ENCODE results near the gene EPHA3.

The EPHA3 gene

DNA sequence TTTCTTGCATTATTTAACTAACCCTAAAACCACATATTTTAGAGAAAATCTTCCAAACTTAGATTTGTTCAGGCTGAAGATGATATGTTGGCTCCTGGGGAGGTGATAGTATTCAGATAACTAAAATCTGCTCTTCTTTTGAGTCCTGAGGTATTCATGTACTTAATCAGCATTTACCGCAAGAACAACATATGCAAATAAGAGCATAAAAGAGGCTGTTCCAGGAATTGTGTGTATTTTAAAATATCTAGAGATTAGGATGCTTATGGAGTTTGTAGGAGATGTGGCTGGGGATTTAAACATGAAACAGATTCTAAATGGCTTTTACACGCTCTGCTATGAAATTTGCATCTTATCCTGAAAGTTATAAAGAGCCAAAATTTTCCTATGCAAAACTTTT lies 298.2 kb downstream of the EPHA3 start (continued):
- TF ChIP-seq, protein P1, sequence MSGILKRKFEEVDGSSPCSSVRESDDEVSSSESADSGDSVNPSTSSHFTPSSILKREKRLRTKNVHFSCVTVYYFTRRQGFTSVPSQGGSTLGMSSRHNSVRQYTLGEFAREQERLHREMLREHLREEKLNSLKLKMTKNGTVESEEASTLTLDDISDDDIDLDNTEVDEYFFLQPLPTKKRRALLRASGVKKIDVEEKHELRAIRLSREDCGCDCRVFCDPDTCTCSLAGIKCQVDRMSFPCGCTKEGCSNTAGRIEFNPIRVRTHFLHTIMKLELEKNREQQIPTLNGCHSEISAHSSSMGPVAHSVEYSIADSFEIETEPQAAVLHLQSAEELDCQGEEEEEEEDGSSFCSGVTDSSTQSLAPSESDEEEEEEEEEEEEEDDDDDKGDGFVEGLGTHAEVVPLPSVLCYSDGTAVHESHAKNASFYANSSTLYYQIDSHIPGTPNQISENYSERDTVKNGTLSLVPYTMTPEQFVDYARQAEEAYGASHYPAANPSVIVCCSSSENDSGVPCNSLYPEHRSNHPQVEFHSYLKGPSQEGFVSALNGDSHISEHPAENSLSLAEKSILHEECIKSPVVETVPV (CRISPR knock-in tag; IDR thresholded peaks at IDR 0.05) = no peak
- TF ChIP-seq ZNF70 (CRISPR knock-in tag; IDR thresholded peaks at IDR 0.05) = no peak

DNA sequence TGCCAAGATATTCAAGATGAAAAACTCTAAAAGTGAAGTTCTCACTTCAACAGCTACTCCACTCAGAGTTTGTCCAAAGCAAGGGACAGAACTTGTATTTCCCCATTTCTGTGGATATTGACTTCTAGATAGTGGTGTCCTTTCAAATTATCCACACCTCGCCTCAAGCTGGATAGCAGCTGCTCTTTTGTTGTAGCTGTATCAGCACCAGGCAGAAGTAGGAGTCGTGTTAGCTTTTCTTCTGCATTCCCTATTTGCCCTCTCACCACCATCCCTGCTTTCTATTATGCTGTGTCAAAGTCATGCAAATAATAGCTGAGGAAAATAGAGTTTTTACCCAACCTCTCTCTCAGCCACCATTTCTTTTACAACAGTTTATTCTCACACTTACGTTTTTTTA lies 303.8 kb downstream of the EPHA3 start:
- no peak for ATAC-seq
- TF ChIP-seq ZNF70 (CRISPR knock-in tag; IDR thresholded peaks at IDR 0.05) (no peak), GLIS3 (CRISPR knock-in tag; IDR thresholded peaks at IDR 0.05) (no peak), ZNF8 (CRISPR knock-in tag; IDR thresholded peaks at IDR 0.05) (no peak), ZNF565 (CRISPR knock-in tag; conservative IDR thresholded peaks at IDR 0.05; ENCODE audit: low read depth) (no peak), RARB (CRISPR knock-in tag; IDR thresholded peaks at IDR 0.05) (no peak), SNAI2 (CRISPR knock-in tag; IDR thresholded peaks at IDR 0.05) (no peak), TOX (CRISPR knock-in tag; IDR thresholded peaks at IDR 0.05; ENCODE audit: borderline replicate concordance) (no peak), ZC3H10 (CRISPR knock-in tag; IDR thresholded peaks at IDR 0.05) (no peak), CSDC2 (CRISPR knock-in tag; IDR thresholded peaks at IDR 0.05) (no peak), ZFP3 (CRISPR knock-in tag; IDR thresholded peaks at IDR 0.05) (no peak), ARNTL (CRISPR knock-in tag; IDR thresholded peaks at IDR 0.05; ENCODE audit: borderline replicate concordance, low read depth) (no peak), ZFP30 (CRISPR knock-in tag; IDR thresholded peaks at IDR 0.05) (no peak), ESRRG (CRISPR knock-in tag; IDR thresholded peaks at IDR 0.05) (no peak), ISL1 (CRISPR knock-in tag; IDR thresholded peaks at IDR 0.05) (no peak)
- TF ChIP-seq, protein P1 (CRISPR knock-in tag; IDR thresholded peaks at IDR 0.05) = no peak
- TF ChIP-seq, protein P2, sequence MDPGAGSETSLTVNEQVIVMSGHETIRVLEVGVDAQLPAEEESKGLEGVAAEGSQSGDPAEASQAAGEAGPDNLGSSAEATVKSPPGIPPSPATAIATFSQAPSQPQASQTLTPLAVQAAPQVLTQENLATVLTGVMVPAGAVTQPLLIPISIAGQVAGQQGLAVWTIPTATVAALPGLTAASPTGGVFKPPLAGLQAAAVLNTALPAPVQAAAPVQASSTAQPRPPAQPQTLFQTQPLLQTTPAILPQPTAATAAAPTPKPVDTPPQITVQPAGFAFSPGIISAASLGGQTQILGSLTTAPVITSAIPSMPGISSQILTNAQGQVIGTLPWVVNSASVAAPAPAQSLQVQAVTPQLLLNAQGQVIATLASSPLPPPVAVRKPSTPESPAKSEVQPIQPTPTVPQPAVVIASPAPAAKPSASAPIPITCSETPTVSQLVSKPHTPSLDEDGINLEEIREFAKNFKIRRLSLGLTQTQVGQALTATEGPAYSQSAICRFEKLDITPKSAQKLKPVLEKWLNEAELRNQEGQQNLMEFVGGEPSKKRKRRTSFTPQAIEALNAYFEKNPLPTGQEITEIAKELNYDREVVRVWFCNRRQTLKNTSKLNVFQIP (CRISPR knock-in tag; IDR thresholded peaks at IDR 0.05; ENCODE audit: borderline replicate concordance, low read depth) = no peak

DNA sequence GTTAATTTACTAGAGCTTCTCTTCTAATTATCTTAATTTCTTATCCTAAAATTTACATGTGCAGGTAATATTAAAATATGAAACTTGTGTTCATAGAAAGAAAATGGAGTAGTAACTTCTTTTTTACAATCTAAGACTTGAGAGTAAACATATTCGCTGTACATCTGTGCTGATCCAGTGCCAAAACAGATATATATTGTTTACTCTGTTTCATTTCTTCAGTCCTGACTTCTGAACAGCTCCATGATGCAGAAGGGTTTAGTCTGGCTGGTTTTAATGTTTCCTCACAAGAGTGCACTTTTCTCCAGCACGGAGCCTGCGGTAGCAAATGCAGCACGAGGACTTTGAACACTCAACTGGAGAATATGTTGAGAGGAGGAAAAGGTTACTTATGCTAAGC lies 306.8 kb downstream of the EPHA3 start:
- no peak for ATAC-seq
- TF ChIP-seq GLIS3 (CRISPR knock-in tag; IDR thresholded peaks at IDR 0.05) (no peak), ZNF70 (CRISPR knock-in tag; IDR thresholded peaks at IDR 0.05) (no peak), SNAI2 (CRISPR knock-in tag; IDR thresholded peaks at IDR 0.05) (no peak), ESRRG (CRISPR knock-in tag; IDR thresholded peaks at IDR 0.05) (no peak)
- TF ChIP-seq, protein P2 (CRISPR knock-in tag; IDR thresholded peaks at IDR 0.05; ENCODE audit: borderline replicate concordance, low read depth) = no peak
- TF ChIP-seq, protein P1 (CRISPR knock-in tag; IDR thresholded peaks at IDR 0.05) = no peak

DNA sequence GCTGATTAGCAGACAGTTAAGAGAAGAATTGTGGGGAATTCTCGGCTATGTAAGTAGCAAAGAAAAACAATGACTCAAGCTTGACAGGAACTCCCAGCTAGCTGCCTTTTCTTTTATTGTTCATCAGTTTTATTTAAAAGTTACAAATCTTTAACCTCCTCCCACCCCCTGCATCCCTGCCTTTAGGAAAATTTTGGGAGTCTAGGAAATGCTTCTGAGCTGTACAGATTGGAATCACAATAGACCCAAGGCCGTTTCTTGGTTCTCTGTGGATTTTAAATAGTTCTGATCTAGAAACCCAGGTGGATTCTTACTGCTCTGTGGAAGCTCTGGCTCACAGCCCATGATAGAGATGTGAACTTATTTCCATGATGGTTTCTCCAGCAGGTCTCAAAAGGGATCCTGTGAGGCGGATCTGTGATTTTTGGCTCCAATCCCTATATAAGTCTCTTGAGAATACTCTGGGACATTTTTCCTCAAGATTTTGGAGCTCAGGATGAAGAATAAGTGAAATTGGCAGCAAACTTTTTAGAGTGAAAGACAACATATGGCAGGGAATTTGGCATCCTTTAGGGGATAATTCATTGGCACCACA lies 312.3 kb downstream of the EPHA3 start:
- ATAC-seq = no peak
- TF ChIP-seq ZFP3 (CRISPR knock-in tag; IDR thresholded peaks at IDR 0.05) = no peak
- TF ChIP-seq, protein P2 (CRISPR knock-in tag; IDR thresholded peaks at IDR 0.05; ENCODE audit: borderline replicate concordance, low read depth) = no peak
